HCT116 (cell line): ENCODE data around the gene RWDD1. TPM values are rescaled to one million over a fixed set of nuclear protein-coding genes. Genes with fewer than 3 reads are reported as not detected.

Experiments used
- ATAC-seq: fragments of 200-7000 bp; cut with Tn5 transposase; 2 replicates; pipeline ENCODE4 v1.9.1; 2020; ENCODE audit warnings: mild to moderate bottlenecking, moderate library complexity
- BruUV-seq: library from RNA; stranded (reverse); fragments of 400-500 nt; replicated peaks from 2 replicates; lab custom pipeline; 2021; lab: Mats Ljungman, UMichigan
- CTCF ChIA-PET: fragments of 300-600 bp; sonication (Branson Sonifier 250); formaldehyde crosslinking; loops from one replicate; lab custom pipeline; 2021; ENCODE audit warnings: antibody characterized with exemption; lab: Charles Lee
- POLR2A ChIA-PET: fragments of 300-600, 350-600 bp; sonication (Branson Sonifier 250); formaldehyde crosslinking; loops from one replicate; lab custom pipeline; 2021; ENCODE audit warnings: antibody characterized with exemption; lab: Charles Lee
- RAD21 ChIA-PET, 2 experiments: fragments of 300-600 bp; sonication (Branson Sonifier 250); formaldehyde crosslinking; loops; one replicate each; lab custom pipeline; 2023; ENCODE audit warnings: low total read pairs in 2 of 2; ENCODE audit not compliant: uncharacterized antibody in 2 of 2, unreplicated experiment in 2 of 2, low non-redundant PET in 1 of 2; lab: Charles Lee
- DNase-seq: peaks from one replicate; pipeline ENCODE4 v3.0.0-alpha.2; 2010; ENCODE audit warnings: low read depth, low spot score
- H2AFZ ChIP-seq: fragments of 200-600 bp; shearing (Covaris generic), sonication (generic); 2 replicates; pipeline ENCODE4 v1.6.1; 2017; ENCODE audit warnings: low read depth, mixed run types, mixed read lengths, antibody characterized with exemption, low read length; ENCODE audit not compliant: poor library complexity, severe bottlenecking
- H3K27ac ChIP-seq: 2 replicates; pipeline ENCODE4 v1.5.1; 2012; ENCODE audit warnings: low read depth, low read length
- H3K27me3 ChIP-seq: fragments of 200-600 bp; sonication (generic); 2 replicates; pipeline ENCODE4 v1.6.1; 2016; ENCODE audit warnings: mixed run types, low read length, mixed read lengths; ENCODE audit not compliant: insufficient read depth
- H3K36me3 ChIP-seq, 2 experiments: fragments of 200-500 bp in 1 of 2; fragments of 200-600 bp in 1 of 2; sonication (Bioruptor generic) in 1 of 2; sonication (generic) in 1 of 2; 2 replicates each; pipeline versions ENCODE4 v1.5.1 to v1.6.1; 2014 to 2016; ENCODE audit warnings: low read length in 2 of 2, inconsistent platforms in 1 of 2, mixed read lengths in 1 of 2, mixed run types in 1 of 2; ENCODE audit not compliant: insufficient read depth in 2 of 2, control insufficient read depth in 1 of 2
- H3K4me1 ChIP-seq, 2 experiments: fragments of 200-600 bp in 1 of 2; sonication (generic) in 1 of 2; 2 replicates each; pipeline versions ENCODE4 v1.5.1 to v1.6.1; 2012 to 2017; ENCODE audit warnings: low read length in 2 of 2, inconsistent platforms in 1 of 2, mild to moderate bottlenecking in 1 of 2, mixed read lengths in 1 of 2, mixed run types in 1 of 2, moderate library complexity in 1 of 2; ENCODE audit not compliant: insufficient read depth in 2 of 2, control insufficient read depth in 1 of 2
- H3K4me2 ChIP-seq: fragments of 200-600 bp; sonication (generic); 2 replicates; pipeline ENCODE4 v1.6.1; 2017; ENCODE audit warnings: mixed run types, low read length, mixed read lengths
- H3K4me3 ChIP-seq, 2 experiments: fragments of 200-600 bp in 1 of 2; sonication (generic) in 1 of 2; replicated peaks in 1 of 2; 2 replicates each; pipeline ENCODE4 v1.5.1; 2011 to 2016; ENCODE audit warnings: low read length in 2 of 2, control low read depth in 1 of 2, low read depth in 1 of 2, mild to moderate bottlenecking in 1 of 2, mixed read lengths in 1 of 2, mixed run types in 1 of 2
- H3K79me2 ChIP-seq: fragments of 200-600 bp; sonication (generic); 2 replicates; pipeline ENCODE4 v1.6.1; 2017; ENCODE audit warnings: mild to moderate bottlenecking, mixed run types, low read length, moderate library complexity, mixed read lengths; ENCODE audit not compliant: insufficient read depth
- H3K9ac ChIP-seq: fragments of 200-600 bp; sonication (generic); 2 replicates; pipeline ENCODE4 v1.6.1; 2016; ENCODE audit warnings: low read length, mixed read lengths
- H3K9me2 ChIP-seq: fragments of 200-600 bp; sonication (generic), shearing (Covaris generic); 2 replicates; pipeline ENCODE4 v1.6.1; 2017; ENCODE audit warnings: mixed run types, mild to moderate bottlenecking, moderate library complexity; ENCODE audit not compliant: insufficient read depth
- H3K9me3 ChIP-seq, 2 experiments: fragments of 200-500 bp in 1 of 2; fragments of 200-600 bp in 1 of 2; sonication (Bioruptor generic) in 1 of 2; sonication (generic) in 1 of 2; 2 replicates each; pipeline ENCODE4 v1.6.1; 2014 to 2017; ENCODE audit warnings: low read length in 2 of 2, mixed read lengths in 2 of 2, inconsistent platforms in 1 of 2, low read depth in 1 of 2, mild to moderate bottlenecking in 1 of 2, mixed run types in 1 of 2, moderate library complexity in 1 of 2; ENCODE audit not compliant: control insufficient read depth in 1 of 2, insufficient read depth in 1 of 2
- H4K20me1 ChIP-seq: fragments of 200-600 bp; sonication (generic), shearing (Covaris generic); 2 replicates; pipeline ENCODE4 v1.6.1; 2017; ENCODE audit warnings: mixed run types, mild to moderate bottlenecking, moderate library complexity; ENCODE audit not compliant: insufficient read depth
- CBX3 ChIP-seq: IDR thresholded peaks from 2 replicates; pipeline ENCODE4 v1.6.1; 2012; ENCODE audit warnings: low read depth
- EZH2phosphoT487 ChIP-seq: fragments of 200-600 bp; IDR thresholded peaks from 2 replicates; pipeline ENCODE4 v1.6.1; 2018; ENCODE audit warnings: antibody characterized with exemption, borderline replicate concordance
- FOSL1 ChIP-seq: IDR thresholded peaks from 2 replicates; pipeline ENCODE4 v1.6.1; 2012; ENCODE audit warnings: low read depth
- MAX ChIP-seq: IDR thresholded peaks from 2 replicates; pipeline ENCODE4 v1.6.1; 2012
- POLR2AphosphoS5 ChIP-seq: IDR thresholded peaks from 2 replicates; pipeline ENCODE4 v1.6.1; 2011; ENCODE audit warnings: mild to moderate bottlenecking, low read depth, low read length, moderate library complexity
- RAD21 ChIP-seq: IDR thresholded peaks from 2 replicates; pipeline ENCODE4 v1.6.1; 2012; ENCODE audit warnings: low read depth, mild to moderate bottlenecking
- SIN3A ChIP-seq: IDR thresholded peaks from 2 replicates; pipeline ENCODE4 v1.6.1; 2012; ENCODE audit warnings: low read depth
- SP1 ChIP-seq: IDR thresholded peaks from 2 replicates; pipeline ENCODE4 v1.6.1; 2012; ENCODE audit warnings: low read depth
- TCF7L2 ChIP-seq: IDR thresholded peaks from 2 replicates; pipeline ENCODE4 v1.7.0; 2011; ENCODE audit warnings: borderline replicate concordance, inconsistent platforms; ENCODE audit not compliant: insufficient read depth, insufficient read length; ENCODE audit errors: extremely low read depth
- ZNF274 ChIP-seq: fragments of 200-500 bp; sonication (Bioruptor generic); IDR thresholded peaks from 2 replicates; pipeline ENCODE4 v1.6.1; 2014; ENCODE audit warnings: mild to moderate bottlenecking, low read depth, low read length, inconsistent platforms
- intact Hi-C: fragments of 100-400 bp; cut with micrococcal nuclease; formaldehyde crosslinking; loops from 2 replicates; pipeline ENCODE4 v1.10.0; 2022
- total RNA-seq: library from RNA; stranded (reverse); gene quantifications from one replicate; pipeline ENCODE4 v1.2.1, GENCODE V29; 2021; ENCODE audit not compliant: unreplicated experiment
- TF ChIP-seq, protein P1 (sequence below): IDR thresholded peaks from 2 replicates; pipeline ENCODE4 v1.6.1; 2011; ENCODE audit warnings: mild to moderate bottlenecking, low read length, moderate library complexity; ENCODE audit not compliant: insufficient replicate concordance; ENCODE audit errors: extremely low read depth

Gene RWDD1
- total RNA-seq, 1 experiment from 2014 or later, result 24.4 TPM

DNA sequence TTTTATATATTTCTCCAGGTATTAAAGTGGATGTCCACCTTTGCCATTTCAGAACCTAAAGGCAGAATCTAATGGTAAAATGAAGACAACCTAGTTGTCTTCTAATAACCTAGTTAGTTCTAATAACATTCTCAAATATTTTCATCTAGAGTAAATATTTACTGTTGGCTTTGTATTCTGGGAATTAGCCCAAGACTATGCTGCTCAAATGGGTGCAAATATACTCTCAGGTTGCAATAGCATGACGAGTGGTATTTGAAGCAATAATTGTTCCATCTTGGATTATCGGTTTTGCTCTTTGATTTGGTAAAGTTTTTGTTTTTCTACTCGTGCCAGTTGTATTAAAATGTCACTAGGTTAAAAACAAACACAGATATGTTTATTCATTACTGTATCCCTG lies 23.9 kb downstream of the RWDD1 start:
- no peaks in the 10 kb centered on the region for H3K27me3 ChIP-seq
- H3K9me2 ChIP-seq, result no peaks in the 10 kb centered on the region
- H3K4me3 ChIP-seq, result no peak overlapping the region
- RAD21 ChIA-PET, result no interaction called here
- no peak for ATAC-seq
- no peak overlapping the region for H3K27ac ChIP-seq
- H4K20me1 ChIP-seq, result no peaks in the 10 kb centered on the region
- H2AFZ ChIP-seq, result no peak overlapping the region
- no peak overlapping the region for H3K4me2 ChIP-seq
- no peaks in the 10 kb centered on the region for H3K4me1 ChIP-seq
- POLR2A ChIA-PET, result no interaction called here
- intact Hi-C loops, result no loop called here
- H3K9ac ChIP-seq, result no peak overlapping the region
- CTCF ChIA-PET, result no interaction called here
- H3K79me2 ChIP-seq, result no peaks in the 10 kb centered on the region
- BruUV-seq, result no TSS peak
- H3K36me3 ChIP-seq, result peaks cover 6 to 9% of the 10 kb centered on the region in 2 experiments
- no peak for TF ChIP-seq RAD21
- TF ChIP-seq, protein P1, sequence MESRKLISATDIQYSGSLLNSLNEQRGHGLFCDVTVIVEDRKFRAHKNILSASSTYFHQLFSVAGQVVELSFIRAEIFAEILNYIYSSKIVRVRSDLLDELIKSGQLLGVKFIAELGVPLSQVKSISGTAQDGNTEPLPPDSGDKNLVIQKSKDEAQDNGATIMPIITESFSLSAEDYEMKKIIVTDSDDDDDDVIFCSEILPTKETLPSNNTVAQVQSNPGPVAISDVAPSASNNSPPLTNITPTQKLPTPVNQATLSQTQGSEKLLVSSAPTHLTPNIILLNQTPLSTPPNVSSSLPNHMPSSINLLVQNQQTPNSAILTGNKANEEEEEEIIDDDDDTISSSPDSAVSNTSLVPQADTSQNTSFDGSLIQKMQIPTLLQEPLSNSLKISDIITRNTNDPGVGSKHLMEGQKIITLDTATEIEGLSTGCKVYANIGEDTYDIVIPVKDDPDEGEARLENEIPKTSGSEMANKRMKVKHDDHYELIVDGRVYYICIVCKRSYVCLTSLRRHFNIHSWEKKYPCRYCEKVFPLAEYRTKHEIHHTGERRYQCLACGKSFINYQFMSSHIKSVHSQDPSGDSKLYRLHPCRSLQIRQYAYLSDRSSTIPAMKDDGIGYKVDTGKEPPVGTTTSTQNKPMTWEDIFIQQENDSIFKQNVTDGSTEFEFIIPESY, result no peak
- no peak for TF ChIP-seq MAX
- TF ChIP-seq FOSL1, result no peak
- TF ChIP-seq CBX3, result no peak
- no peak for TF ChIP-seq ZNF274
- TF ChIP-seq TCF7L2, result no peak
- no peak for TF ChIP-seq SP1
- no peak for TF ChIP-seq SIN3A
- TF ChIP-seq POLR2AphosphoS5, result no peak
- no peak for TF ChIP-seq EZH2phosphoT487
- TF ChIP-seq, all 23 proteins: peak for 0
- no peak for DNase-seq
- H3K9me3 ChIP-seq, result no peaks in the 10 kb centered on the region
